ENCODE measurements around the gene GRIA4. TPM values are rescaled to one million over a fixed set of nuclear protein-coding genes. Genes with fewer than 3 reads are reported as not detected.

GRIA4 gene
- total RNA-seq, 1 donor from 2014 or later: not detected

DNA sequence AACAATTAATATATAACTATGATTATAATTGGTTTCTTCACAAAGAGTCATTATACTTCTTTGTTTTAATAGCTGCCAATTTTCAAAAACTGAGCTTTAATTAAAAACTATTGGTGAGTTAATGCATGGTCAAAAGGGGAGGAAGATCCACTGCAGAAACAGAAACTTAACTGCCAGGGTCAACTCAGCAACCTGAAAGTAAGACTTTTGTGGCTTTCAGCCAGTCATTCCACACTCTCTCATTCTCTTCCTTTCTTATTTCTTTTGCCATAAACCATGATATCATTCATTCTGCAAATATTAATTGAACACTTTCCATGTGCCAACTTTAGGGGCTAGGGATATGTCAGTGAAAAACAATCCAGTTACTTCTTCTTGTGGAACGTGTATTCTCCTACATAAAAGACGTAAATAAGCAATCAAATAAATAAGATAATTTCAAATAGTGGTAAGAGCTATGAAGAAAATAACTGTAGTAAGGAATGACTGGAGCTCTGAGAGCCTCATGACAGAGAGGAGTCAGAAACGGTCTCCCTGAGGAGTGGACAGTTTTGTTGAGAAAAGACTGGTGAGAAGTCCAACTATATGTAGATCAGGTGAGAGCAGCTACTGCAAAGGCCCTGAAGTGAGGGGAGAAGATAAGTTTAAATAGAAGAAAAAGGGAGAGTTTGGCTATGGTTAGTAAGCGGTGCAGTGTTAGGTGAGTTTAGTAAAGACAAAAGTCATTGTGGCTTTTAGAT, 130.5 kb downstream of the GRIA4 start:
- no peak overlapping the region for H3K4me3 ChIP-seq
- intact Hi-C loops (cut with DNase I): no loop called here
- H3K27ac ChIP-seq: no peak overlapping the region
- DNase-seq (ENCODE audit: extremely low spot score in 2 of 2): no peak
- no peaks in the 10 kb centered on the region for H3K4me1 ChIP-seq
- H3K36me3 ChIP-seq: no peaks in the 10 kb centered on the region
- no peak for TF ChIP-seq POLR2AphosphoS5 (IDR thresholded peaks at IDR 0.05; ENCODE audit: insufficient read depth in 1 of 2, low read depth in 1 of 2)
- no peak for TF ChIP-seq POLR2A (IDR thresholded peaks at IDR 0.05)
- TF ChIP-seq, protein P1, sequence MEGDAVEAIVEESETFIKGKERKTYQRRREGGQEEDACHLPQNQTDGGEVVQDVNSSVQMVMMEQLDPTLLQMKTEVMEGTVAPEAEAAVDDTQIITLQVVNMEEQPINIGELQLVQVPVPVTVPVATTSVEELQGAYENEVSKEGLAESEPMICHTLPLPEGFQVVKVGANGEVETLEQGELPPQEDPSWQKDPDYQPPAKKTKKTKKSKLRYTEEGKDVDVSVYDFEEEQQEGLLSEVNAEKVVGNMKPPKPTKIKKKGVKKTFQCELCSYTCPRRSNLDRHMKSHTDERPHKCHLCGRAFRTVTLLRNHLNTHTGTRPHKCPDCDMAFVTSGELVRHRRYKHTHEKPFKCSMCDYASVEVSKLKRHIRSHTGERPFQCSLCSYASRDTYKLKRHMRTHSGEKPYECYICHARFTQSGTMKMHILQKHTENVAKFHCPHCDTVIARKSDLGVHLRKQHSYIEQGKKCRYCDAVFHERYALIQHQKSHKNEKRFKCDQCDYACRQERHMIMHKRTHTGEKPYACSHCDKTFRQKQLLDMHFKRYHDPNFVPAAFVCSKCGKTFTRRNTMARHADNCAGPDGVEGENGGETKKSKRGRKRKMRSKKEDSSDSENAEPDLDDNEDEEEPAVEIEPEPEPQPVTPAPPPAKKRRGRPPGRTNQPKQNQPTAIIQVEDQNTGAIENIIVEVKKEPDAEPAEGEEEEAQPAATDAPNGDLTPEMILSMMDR (IDR thresholded peaks at IDR 0.05): no peak
- H3K27me3 ChIP-seq: no peaks in the 10 kb centered on the region
- H3K9me3 ChIP-seq: no peaks in the 10 kb centered on the region

DNA sequence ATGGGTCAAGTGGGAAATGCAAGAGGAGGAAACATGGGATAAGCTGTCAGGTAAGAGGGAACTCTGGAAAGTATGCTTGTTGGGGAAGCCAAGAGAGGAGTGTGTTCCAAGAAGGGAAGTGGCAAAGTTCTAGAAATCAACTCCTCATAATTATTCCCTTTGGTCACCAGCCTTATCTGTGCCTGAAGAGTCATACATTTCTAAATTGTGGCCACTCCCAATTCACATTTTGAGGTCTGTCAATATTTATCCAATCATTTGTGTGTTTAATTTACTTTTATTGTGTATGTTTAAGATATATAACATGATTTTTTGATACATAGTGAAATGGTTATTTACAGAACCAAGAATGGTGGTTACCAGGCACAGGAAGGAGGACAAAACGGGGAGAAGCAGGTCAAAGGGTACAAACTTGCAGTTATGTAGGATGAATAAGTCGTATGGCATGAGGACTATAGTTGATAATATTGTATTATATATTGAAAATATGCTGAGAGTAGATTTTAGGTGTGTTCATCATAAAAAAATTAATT, 131.7 kb downstream of the GRIA4 start:
- Histone ChIP-seq H3K9me3 (no peaks in the 10 kb centered on the region), H3K4me3 (no peak overlapping the region), H3K27me3 (no peaks in the 10 kb centered on the region), H3K36me3 (no peaks in the 10 kb centered on the region), H3K4me1 (no peaks in the 10 kb centered on the region), H3K27ac (no peak overlapping the region)
- no peak for DNase-seq (ENCODE audit: extremely low spot score in 2 of 2)
- TF ChIP-seq POLR2AphosphoS5 (IDR thresholded peaks at IDR 0.05; ENCODE audit: insufficient read depth in 1 of 2, low read depth in 1 of 2) (no peak), POLR2A (IDR thresholded peaks at IDR 0.05) (no peak)
- TF ChIP-seq, protein P1 (IDR thresholded peaks at IDR 0.05): no peak
- intact Hi-C loops (cut with DNase I): no loop called here

DNA sequence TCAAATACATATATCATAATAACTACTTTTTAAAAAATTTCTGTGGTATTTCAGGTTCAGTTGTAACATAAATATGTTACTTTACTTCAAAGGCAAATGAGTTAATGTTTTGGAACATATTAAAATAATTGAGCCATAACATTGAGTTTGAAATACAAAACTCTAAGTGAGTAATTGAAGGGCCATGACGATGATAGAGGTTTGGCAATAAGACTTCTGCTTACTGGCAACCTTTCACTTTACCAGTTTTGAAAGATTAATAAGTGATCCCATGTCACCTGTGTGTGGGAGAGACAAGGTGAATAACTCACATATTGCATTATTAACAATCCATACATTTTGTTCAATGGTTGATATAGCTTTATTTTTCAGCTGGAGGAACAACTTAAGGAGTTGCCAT, 144.4 kb downstream of the GRIA4 start:
- Histone ChIP-seq H3K27ac (no peak overlapping the region), H3K9me3 (no peaks in the 10 kb centered on the region), H3K4me3 (no peak overlapping the region), H3K4me1 (no peaks in the 10 kb centered on the region), H3K36me3 (no peaks in the 10 kb centered on the region), H3K27me3 (no peaks in the 10 kb centered on the region)
- no peak for TF ChIP-seq POLR2A (IDR thresholded peaks at IDR 0.05)
- TF ChIP-seq POLR2AphosphoS5 (IDR thresholded peaks at IDR 0.05; ENCODE audit: insufficient read depth in 1 of 2, low read depth in 1 of 2): no peak
- TF ChIP-seq, protein P1 (IDR thresholded peaks at IDR 0.05): no peak
- intact Hi-C loops (cut with DNase I): no loop called here
- DNase-seq (ENCODE audit: extremely low spot score in 2 of 2): no peak

DNA sequence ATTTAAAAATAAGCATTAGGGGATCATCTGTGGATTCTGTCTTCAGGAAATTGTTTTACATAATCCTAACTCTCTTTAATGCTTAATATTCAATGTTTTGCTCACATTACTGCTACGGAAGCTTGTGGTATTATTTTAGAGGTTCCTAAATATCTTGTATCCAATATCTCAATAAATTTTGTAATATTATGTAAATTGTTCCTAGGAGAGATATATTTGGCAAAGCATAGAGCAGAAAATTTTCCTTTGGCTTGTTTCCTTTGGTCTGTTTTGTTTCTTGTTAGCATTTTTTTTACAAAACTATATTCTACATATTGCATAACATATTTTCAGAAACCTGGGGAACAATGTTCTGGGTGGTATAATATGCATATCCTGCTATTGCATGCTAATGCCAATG, 144.8 kb downstream of the GRIA4 start:
- intact Hi-C loops (cut with DNase I): no loop called here
- H3K4me3 ChIP-seq: no peak overlapping the region
- H3K4me1 ChIP-seq: no peaks in the 10 kb centered on the region
- H3K9me3 ChIP-seq: no peaks in the 10 kb centered on the region
- no peak for TF ChIP-seq POLR2A (IDR thresholded peaks at IDR 0.05)
- TF ChIP-seq, protein P1 (IDR thresholded peaks at IDR 0.05): no peak
- no peak for TF ChIP-seq POLR2AphosphoS5 (IDR thresholded peaks at IDR 0.05; ENCODE audit: insufficient read depth in 1 of 2, low read depth in 1 of 2)
- H3K27ac ChIP-seq: no peak overlapping the region
- H3K36me3 ChIP-seq: no peaks in the 10 kb centered on the region
- H3K27me3 ChIP-seq: no peaks in the 10 kb centered on the region
- no peak for DNase-seq (ENCODE audit: extremely low spot score in 2 of 2)

DNA sequence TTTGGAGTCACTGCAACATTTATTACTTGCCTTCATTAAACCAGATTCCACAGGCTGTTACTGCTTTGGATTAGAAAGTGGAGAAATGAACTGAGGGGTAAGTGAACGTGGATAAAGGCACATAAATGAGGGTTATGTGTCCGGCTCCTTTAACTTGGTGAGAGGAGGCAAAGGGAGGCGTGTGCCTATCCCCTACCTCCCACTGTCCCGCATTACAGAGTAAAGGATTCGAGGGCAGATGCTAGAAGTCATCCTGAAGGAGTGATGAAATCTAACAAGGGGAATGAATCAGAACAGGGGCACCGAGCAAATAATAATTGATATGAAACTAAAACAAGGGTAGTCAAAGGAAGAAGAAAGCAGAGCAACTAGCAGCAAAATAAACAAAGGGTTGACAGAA, 147.2 kb downstream of the GRIA4 start:
- Histone ChIP-seq H3K4me3 (no peak overlapping the region), H3K9me3 (no peaks in the 10 kb centered on the region), H3K27me3 (no peaks in the 10 kb centered on the region), H3K4me1 (no peaks in the 10 kb centered on the region), H3K36me3 (no peaks in the 10 kb centered on the region), H3K27ac (no peak overlapping the region)
- intact Hi-C loops (cut with DNase I): no loop called here
- TF ChIP-seq POLR2AphosphoS5 (IDR thresholded peaks at IDR 0.05; ENCODE audit: insufficient read depth in 1 of 2, low read depth in 1 of 2): no peak
- TF ChIP-seq, protein P1 (IDR thresholded peaks at IDR 0.05): no peak
- no peak for TF ChIP-seq POLR2A (IDR thresholded peaks at IDR 0.05)
- no peak for DNase-seq (ENCODE audit: extremely low spot score in 2 of 2)
